SK-N-SH treated with all-trans-retinoic acid at 6 μM for 48 hours (cell line): Measurements from ENCODE around the gene TOM1L2.

Experiments used
- ATAC-seq: fragments of 200-7000 bp; cut with Tn5 transposase; 3 replicates; pipeline ENCODE4 v1.9.1; 2020; ENCODE audit warnings: mild to moderate bottlenecking, moderate library complexity
- ARNTL ChIP-seq: fragments of 450-650 bp; formaldehyde crosslinking; IDR thresholded peaks from 2 replicates; pipeline ENCODE4 v1.5.0; 2020; ENCODE audit warnings: low read depth, mild to moderate bottlenecking, moderate library complexity, borderline replicate concordance
- BACH2 ChIP-seq: fragments of 250-450 bp; sonication (Bioruptor Pico); IDR thresholded peaks from 2 replicates; pipeline ENCODE4 v1.9.0; 2021; ENCODE audit warnings: mild to moderate bottlenecking, borderline replicate concordance
- CREB5 ChIP-seq: fragments of 250-450 bp; sonication (Bioruptor Pico); IDR thresholded peaks from 2 replicates; pipeline ENCODE4 v1.5.1; 2020; ENCODE audit warnings: low read depth, mild to moderate bottlenecking, moderate library complexity
- CSDC2 ChIP-seq: fragments of 250-450 bp; sonication (Bioruptor Pico); IDR thresholded peaks from 2 replicates; pipeline ENCODE4 v1.5.0; 2020; ENCODE audit warnings: mild to moderate bottlenecking, moderate library complexity
- ESRRG ChIP-seq: fragments of 250-450 bp; sonication (Bioruptor Pico); IDR thresholded peaks from 2 replicates; pipeline ENCODE4 v1.6.1; 2021; ENCODE audit warnings: mild to moderate bottlenecking
- GLIS3 ChIP-seq: fragments of 250-450 bp; sonication (Bioruptor Pico); IDR thresholded peaks from 2 replicates; pipeline ENCODE4 v1.5.0; 2020; ENCODE audit warnings: mild to moderate bottlenecking, moderate library complexity
- ISL1 ChIP-seq: fragments of 250-450 bp; sonication (Bioruptor Pico); IDR thresholded peaks from 2 replicates; pipeline ENCODE4 v2.1.2; 2022; ENCODE audit warnings: mild to moderate bottlenecking, moderate library complexity
- OSR1 ChIP-seq: fragments of 250-450 bp; sonication (Bioruptor Pico); IDR thresholded peaks from 2 replicates; pipeline ENCODE4 v1.8.0; 2022; ENCODE audit warnings: moderate library complexity, mild to moderate bottlenecking, inconsistent platforms
- POU6F1 ChIP-seq: fragments of 250-450 bp; sonication (Bioruptor Pico); IDR thresholded peaks from 2 replicates; pipeline ENCODE4 v1.8.0; 2021; ENCODE audit warnings: low read depth, mild to moderate bottlenecking, moderate library complexity, borderline replicate concordance
- PPARA ChIP-seq: fragments of 250-450 bp; sonication (Bioruptor Pico); IDR thresholded peaks from 2 replicates; pipeline ENCODE4 v1.5.0; 2020; ENCODE audit warnings: mild to moderate bottlenecking, borderline replicate concordance
- RARB ChIP-seq: fragments of 250-450 bp; sonication (Bioruptor Pico); IDR thresholded peaks from 2 replicates; pipeline ENCODE4 v1.8.0; 2021; ENCODE audit warnings: mild to moderate bottlenecking, moderate library complexity
- SNAI2 ChIP-seq: fragments of 250-450 bp; sonication (Bioruptor Pico); IDR thresholded peaks from 2 replicates; pipeline ENCODE4 v1.5.0; 2020; ENCODE audit warnings: mild to moderate bottlenecking, moderate library complexity
- TCF4 ChIP-seq: fragments of 250-450 bp; sonication (Bioruptor Pico); IDR thresholded peaks from 2 replicates; pipeline ENCODE4 v1.8.0; 2021; ENCODE audit warnings: mild to moderate bottlenecking, moderate library complexity, borderline replicate concordance
- TOX ChIP-seq: fragments of 250-450 bp; sonication (Bioruptor Pico); IDR thresholded peaks from 2 replicates; pipeline ENCODE4 v1.8.0; 2021; ENCODE audit warnings: mild to moderate bottlenecking, moderate library complexity, borderline replicate concordance
- ZC3H10 ChIP-seq: fragments of 250-450 bp; sonication (Bioruptor Pico); IDR thresholded peaks from 2 replicates; pipeline ENCODE4 v1.5.1; 2021; ENCODE audit warnings: mild to moderate bottlenecking, moderate library complexity
- ZFP3 ChIP-seq: fragments of 250-450 bp; sonication (Bioruptor Pico); IDR thresholded peaks from 2 replicates; pipeline ENCODE4 v1.5.0; 2020; ENCODE audit warnings: mild to moderate bottlenecking, moderate library complexity
- ZNF565 ChIP-seq: fragments of 450-650 bp; formaldehyde crosslinking; conservative IDR thresholded peaks from 2 replicates; pipeline ENCODE4 v1.5.0; 2020; ENCODE audit warnings: low read depth, mild to moderate bottlenecking, moderate library complexity
- ZNF70 ChIP-seq: fragments of 450-650 bp; formaldehyde crosslinking; IDR thresholded peaks from 2 replicates; pipeline ENCODE4 v1.5.0; 2020; ENCODE audit warnings: mild to moderate bottlenecking, moderate library complexity
- ZNF8 ChIP-seq: fragments of 450-650 bp; formaldehyde crosslinking; IDR thresholded peaks from 2 replicates; pipeline ENCODE4 v1.5.0; 2020; ENCODE audit warnings: mild to moderate bottlenecking, moderate library complexity
- TF ChIP-seq, protein P1 (sequence below): fragments of 250-450 bp; sonication (Bioruptor Pico); IDR thresholded peaks from 2 replicates; pipeline ENCODE4 v1.8.0; 2020; ENCODE audit warnings: mild to moderate bottlenecking, moderate library complexity, borderline replicate concordance
- TF ChIP-seq, protein P2 (sequence below): fragments of 250-450 bp; sonication (Bioruptor Pico); IDR thresholded peaks from 2 replicates; pipeline ENCODE4 v1.5.0; 2020; ENCODE audit warnings: mild to moderate bottlenecking, moderate library complexity
- TF ChIP-seq, protein P3 (sequence below): fragments of 250-450 bp; sonication (Bioruptor Pico); IDR thresholded peaks from 2 replicates; pipeline ENCODE4 v1.5.1; 2021; ENCODE audit warnings: mild to moderate bottlenecking, moderate library complexity

The TOM1L2 gene

GRCh38 chr17:17796787-17797061 is 175.5 kb downstream of the TOM1L2 start:
- TF ChIP-seq, protein P1, sequence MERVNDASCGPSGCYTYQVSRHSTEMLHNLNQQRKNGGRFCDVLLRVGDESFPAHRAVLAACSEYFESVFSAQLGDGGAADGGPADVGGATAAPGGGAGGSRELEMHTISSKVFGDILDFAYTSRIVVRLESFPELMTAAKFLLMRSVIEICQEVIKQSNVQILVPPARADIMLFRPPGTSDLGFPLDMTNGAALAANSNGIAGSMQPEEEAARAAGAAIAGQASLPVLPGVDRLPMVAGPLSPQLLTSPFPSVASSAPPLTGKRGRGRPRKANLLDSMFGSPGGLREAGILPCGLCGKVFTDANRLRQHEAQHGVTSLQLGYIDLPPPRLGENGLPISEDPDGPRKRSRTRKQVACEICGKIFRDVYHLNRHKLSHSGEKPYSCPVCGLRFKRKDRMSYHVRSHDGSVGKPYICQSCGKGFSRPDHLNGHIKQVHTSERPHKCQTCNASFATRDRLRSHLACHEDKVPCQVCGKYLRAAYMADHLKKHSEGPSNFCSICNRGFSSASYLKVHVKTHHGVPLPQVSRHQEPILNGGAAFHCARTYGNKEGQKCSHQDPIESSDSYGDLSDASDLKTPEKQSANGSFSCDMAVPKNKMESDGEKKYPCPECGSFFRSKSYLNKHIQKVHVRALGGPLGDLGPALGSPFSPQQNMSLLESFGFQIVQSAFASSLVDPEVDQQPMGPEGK (CRISPR knock-in tag): no peak
- no peak for TF ChIP-seq GLIS3 (CRISPR knock-in tag)
- TF ChIP-seq, protein P2, sequence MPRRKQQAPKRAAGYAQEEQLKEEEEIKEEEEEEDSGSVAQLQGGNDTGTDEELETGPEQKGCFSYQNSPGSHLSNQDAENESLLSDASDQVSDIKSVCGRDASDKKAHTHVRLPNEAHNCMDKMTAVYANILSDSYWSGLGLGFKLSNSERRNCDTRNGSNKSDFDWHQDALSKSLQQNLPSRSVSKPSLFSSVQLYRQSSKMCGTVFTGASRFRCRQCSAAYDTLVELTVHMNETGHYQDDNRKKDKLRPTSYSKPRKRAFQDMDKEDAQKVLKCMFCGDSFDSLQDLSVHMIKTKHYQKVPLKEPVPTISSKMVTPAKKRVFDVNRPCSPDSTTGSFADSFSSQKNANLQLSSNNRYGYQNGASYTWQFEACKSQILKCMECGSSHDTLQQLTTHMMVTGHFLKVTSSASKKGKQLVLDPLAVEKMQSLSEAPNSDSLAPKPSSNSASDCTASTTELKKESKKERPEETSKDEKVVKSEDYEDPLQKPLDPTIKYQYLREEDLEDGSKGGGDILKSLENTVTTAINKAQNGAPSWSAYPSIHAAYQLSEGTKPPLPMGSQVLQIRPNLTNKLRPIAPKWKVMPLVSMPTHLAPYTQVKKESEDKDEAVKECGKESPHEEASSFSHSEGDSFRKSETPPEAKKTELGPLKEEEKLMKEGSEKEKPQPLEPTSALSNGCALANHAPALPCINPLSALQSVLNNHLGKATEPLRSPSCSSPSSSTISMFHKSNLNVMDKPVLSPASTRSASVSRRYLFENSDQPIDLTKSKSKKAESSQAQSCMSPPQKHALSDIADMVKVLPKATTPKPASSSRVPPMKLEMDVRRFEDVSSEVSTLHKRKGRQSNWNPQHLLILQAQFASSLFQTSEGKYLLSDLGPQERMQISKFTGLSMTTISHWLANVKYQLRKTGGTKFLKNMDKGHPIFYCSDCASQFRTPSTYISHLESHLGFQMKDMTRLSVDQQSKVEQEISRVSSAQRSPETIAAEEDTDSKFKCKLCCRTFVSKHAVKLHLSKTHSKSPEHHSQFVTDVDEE (CRISPR knock-in tag): no peak
- ATAC-seq: no peak

GRCh38 chr17:17795946-17796786 is 176.0 kb downstream of the TOM1L2 start:
- no peak for ATAC-seq
- TF ChIP-seq ZC3H10 (CRISPR knock-in tag) (no peak), ARNTL (CRISPR knock-in tag) (no peak), BACH2 (no peak), ZNF8 (CRISPR knock-in tag) (no peak), CSDC2 (CRISPR knock-in tag) (no peak), CREB5 (no peak), ZNF70 (no peak), ZNF565 (CRISPR knock-in tag) (no peak), ISL1 (CRISPR knock-in tag) (no peak), ZFP3 (no peak), TCF4 (no peak)
- TF ChIP-seq, protein P3, sequence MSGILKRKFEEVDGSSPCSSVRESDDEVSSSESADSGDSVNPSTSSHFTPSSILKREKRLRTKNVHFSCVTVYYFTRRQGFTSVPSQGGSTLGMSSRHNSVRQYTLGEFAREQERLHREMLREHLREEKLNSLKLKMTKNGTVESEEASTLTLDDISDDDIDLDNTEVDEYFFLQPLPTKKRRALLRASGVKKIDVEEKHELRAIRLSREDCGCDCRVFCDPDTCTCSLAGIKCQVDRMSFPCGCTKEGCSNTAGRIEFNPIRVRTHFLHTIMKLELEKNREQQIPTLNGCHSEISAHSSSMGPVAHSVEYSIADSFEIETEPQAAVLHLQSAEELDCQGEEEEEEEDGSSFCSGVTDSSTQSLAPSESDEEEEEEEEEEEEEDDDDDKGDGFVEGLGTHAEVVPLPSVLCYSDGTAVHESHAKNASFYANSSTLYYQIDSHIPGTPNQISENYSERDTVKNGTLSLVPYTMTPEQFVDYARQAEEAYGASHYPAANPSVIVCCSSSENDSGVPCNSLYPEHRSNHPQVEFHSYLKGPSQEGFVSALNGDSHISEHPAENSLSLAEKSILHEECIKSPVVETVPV (CRISPR knock-in tag): no peak
- TF ChIP-seq, protein P1 (CRISPR knock-in tag): no peak

GRCh38 chr17:17795296-17795695 is 176.9 kb downstream of the TOM1L2 start:
- no peak for ATAC-seq
- no peak for TF ChIP-seq OSR1 (CRISPR knock-in tag)
- no peak for TF ChIP-seq TOX
- no peak for TF ChIP-seq ESRRG (CRISPR knock-in tag)
- TF ChIP-seq GLIS3 (CRISPR knock-in tag): no peak
- no peak for TF ChIP-seq ZNF70
- no peak for TF ChIP-seq BACH2
- TF ChIP-seq ZC3H10 (CRISPR knock-in tag): no peak
- no peak for TF ChIP-seq CSDC2 (CRISPR knock-in tag)
- TF ChIP-seq SNAI2 (CRISPR knock-in tag): no peak
- TF ChIP-seq TCF4: no peak
- TF ChIP-seq ZFP3: no peak
- TF ChIP-seq ZNF565 (CRISPR knock-in tag): no peak
- no peak for TF ChIP-seq RARB (CRISPR knock-in tag)
- TF ChIP-seq, protein P2 (CRISPR knock-in tag): no peak
- no peak for TF ChIP-seq PPARA (CRISPR knock-in tag)
- TF ChIP-seq ZNF8 (CRISPR knock-in tag): no peak
- no peak for TF ChIP-seq POU6F1 (CRISPR knock-in tag)
